HepG2 (cell line): ENCODE measurements around the gene DNAJC18. TPM values are rescaled to one million over a fixed set of nuclear protein-coding genes. Genes with fewer than 3 reads are reported as not detected.

Experiments
- ATAC-seq: fragments of 200-7000 bp; cut with Tn5 transposase; 3 replicates; pipeline ENCODE4 v1.9.1; 2020; ENCODE audit warnings: mild to moderate bottlenecking, moderate library complexity
- BruUV-seq: library from RNA; stranded (reverse); fragments of 400-500 nt; replicated peaks from 2 replicates; lab custom pipeline; 2021; lab: Mats Ljungman, UMichigan
- CTCF ChIA-PET: fragments of 300-600 bp; formaldehyde crosslinking; extraction: SDS; loops from one replicate; lab custom pipeline; 2021; ENCODE audit warnings: low total read pairs, inconsistent platforms, low intra/inter-chr PET ratio; lab: Yijun Ruan, JAX
- POLR2A ChIA-PET: fragments of 350-600 bp; sonication (Branson Sonifier 250); formaldehyde crosslinking; loops from one replicate; lab custom pipeline; 2020; ENCODE audit warnings: antibody characterized with exemption, inconsistent platforms; lab: Yijun Ruan, JAX
- DNase-seq: peaks from one replicate; pipeline ENCODE4 v3.0.0-alpha.2; 2015; ENCODE audit warnings: low spot score
- FAIRE-seq: peaks from 3 replicates; lab custom pipeline; 2011; peaks lifted over from hg19 to GRCh38; lab: Jason Lieb, UNC
- H2AFZ ChIP-seq: one replicate; pipeline ENCODE4 v1.6.1; 2011; ENCODE audit warnings: low read length, inconsistent platforms
- H3K27ac ChIP-seq: fragments of 300-600 bp; 3 replicates; pipeline ENCODE4 v1.8.0; 2011; ENCODE audit warnings: mixed run types, mild to moderate bottlenecking, mixed read lengths, low read length, inconsistent platforms; ENCODE audit not compliant: insufficient read depth; ENCODE audit errors: extremely low read length
- H3K27me3 ChIP-seq, 2 experiments: fragments of 200-600 bp in 1 of 2; 2 replicates in 1 of 2; 3 replicates in 1 of 2; pipeline versions ENCODE4 v1.6.0 to v1.8.0; 2011; ENCODE audit warnings: low read length in 2 of 2, mild to moderate bottlenecking in 2 of 2, moderate library complexity in 2 of 2, inconsistent platforms in 1 of 2; ENCODE audit not compliant: insufficient read depth in 2 of 2, control insufficient read depth in 1 of 2
- H3K36me3 ChIP-seq, 2 experiments: fragments of 200-600 bp in 1 of 2; replicated peaks in 1 of 2; 2 replicates in 1 of 2; 3 replicates in 1 of 2; pipeline versions ENCODE4 v1.5.1 to v1.8.0; 2011; ENCODE audit warnings: low read length in 2 of 2, inconsistent platforms in 1 of 2; ENCODE audit not compliant: insufficient read depth in 2 of 2, control insufficient read depth in 1 of 2
- H3K4me1 ChIP-seq: 2 replicates; pipeline ENCODE4 v1.5.1; 2012; ENCODE audit warnings: low read length, inconsistent platforms; ENCODE audit not compliant: insufficient read depth
- H3K4me2 ChIP-seq: 2 replicates; pipeline ENCODE4 v1.6.0; 2011; ENCODE audit warnings: low read depth, low read length, inconsistent platforms
- H3K4me3 ChIP-seq, 3 experiments: fragments of 200-600 bp in 1 of 3; sonication (generic), shearing (Covaris generic) in 1 of 3; replicated peaks in 1 of 3; 2 replicates each; pipeline ENCODE4 v1.5.1; 2011 to 2016; ENCODE audit warnings: low read length in 3 of 3, inconsistent platforms in 2 of 3, low read depth in 2 of 3, mild to moderate bottlenecking in 2 of 3, control low read depth in 1 of 3, mixed read lengths in 1 of 3; ENCODE audit not compliant: insufficient read depth in 1 of 3
- H3K79me2 ChIP-seq: one replicate; pipeline ENCODE4 v1.6.1; 2011; ENCODE audit warnings: low read length, inconsistent platforms; ENCODE audit not compliant: insufficient read depth
- H3K9ac ChIP-seq: 2 replicates; pipeline ENCODE4 v1.6.0; 2011; ENCODE audit warnings: mild to moderate bottlenecking, low read depth, low read length, inconsistent platforms; ENCODE audit not compliant: insufficient read depth
- H3K9me3 ChIP-seq: 2 replicates; pipeline ENCODE4 v1.5.1; 2012; ENCODE audit warnings: mild to moderate bottlenecking, low read length
- H4K20me1 ChIP-seq: 2 replicates; pipeline ENCODE4 v1.6.0; 2011; ENCODE audit warnings: inconsistent platforms, mild to moderate bottlenecking, low read length, moderate library complexity; ENCODE audit not compliant: insufficient read depth
- DPF2 ChIP-seq: sonication (generic); formaldehyde crosslinking; IDR thresholded peaks from 2 replicates; pipeline ENCODE4 v1.4.0; 2020; ENCODE audit warnings: mild to moderate bottlenecking, low read depth, missing genetic modification reagents, borderline replicate concordance
- GTF3A ChIP-seq: sonication (generic); formaldehyde crosslinking; conservative IDR thresholded peaks from 2 replicates; pipeline ENCODE4 v1.4.0; 2020; ENCODE audit warnings: mild to moderate bottlenecking, missing genetic modification reagents
- MTF1 ChIP-seq: sonication (generic); formaldehyde crosslinking; IDR thresholded peaks from 2 replicates; pipeline ENCODE4 v1.5.0; 2020; ENCODE audit warnings: missing genetic modification reagents
- PLRG1 ChIP-seq: fragments of 450-650 bp; conservative IDR thresholded peaks from 2 replicates; pipeline ENCODE4 v1.6.1; 2016
- PLSCR1 ChIP-seq: sonication (generic); formaldehyde crosslinking; IDR thresholded peaks from 2 replicates; pipeline ENCODE4 v1.5.0; 2020; ENCODE audit warnings: missing genetic modification reagents, mild to moderate bottlenecking, borderline replicate concordance
- RBM39 ChIP-seq: fragments of 200-400 bp; formaldehyde crosslinking; IDR thresholded peaks from one replicate; pipeline ENCODE4 v1.6.1; 2018; ENCODE audit warnings: antibody characterized with exemption, mild to moderate bottlenecking, low read depth, low read length; ENCODE audit not compliant: poor library complexity, severe bottlenecking
- RXRA ChIP-seq: sonication (generic); formaldehyde crosslinking; IDR thresholded peaks from 2 replicates; pipeline ENCODE4 v1.5.1; 2020; ENCODE audit warnings: missing genetic modification reagents
- TEAD3 ChIP-seq: optimal IDR thresholded peaks from 2 replicates; pipeline ENCODE3; 2016; ENCODE audit warnings: borderline replicate concordance
- TERF1 ChIP-seq: sonication (generic); formaldehyde crosslinking; IDR thresholded peaks from 2 replicates; pipeline ENCODE4 v1.8.0; 2022; ENCODE audit warnings: mild to moderate bottlenecking, missing genetic modification reagents, moderate library complexity
- TRIM24 ChIP-seq: sonication (generic); formaldehyde crosslinking; IDR thresholded peaks from 2 replicates; pipeline ENCODE4 v1.8.0; 2022; ENCODE audit warnings: mild to moderate bottlenecking, missing genetic modification reagents
- ZBTB20 ChIP-seq: sonication (generic); formaldehyde crosslinking; IDR thresholded peaks from 2 replicates; pipeline ENCODE4 v1.8.1; 2023; ENCODE audit warnings: missing genetic modification reagents, low read depth, mild to moderate bottlenecking, borderline replicate concordance
- ZIK1 ChIP-seq: sonication (generic); formaldehyde crosslinking; IDR thresholded peaks from 2 replicates; pipeline ENCODE4 v1.5.0; 2020; ENCODE audit warnings: mild to moderate bottlenecking, low read depth, missing genetic modification reagents, borderline replicate concordance
- ZNF362 ChIP-seq: sonication (generic); formaldehyde crosslinking; IDR thresholded peaks from 2 replicates; pipeline ENCODE4 v1.4.0; 2020; ENCODE audit warnings: missing genetic modification reagents, mild to moderate bottlenecking, borderline replicate concordance
- ZNF496 ChIP-seq: sonication (generic); formaldehyde crosslinking; IDR thresholded peaks from 2 replicates; pipeline ENCODE4 v1.8.1; 2023; ENCODE audit warnings: mild to moderate bottlenecking, moderate library complexity, missing genetic modification reagents; ENCODE audit not compliant: insufficient replicate concordance
- ZNF563 ChIP-seq: sonication (generic); formaldehyde crosslinking; IDR thresholded peaks from 2 replicates; pipeline ENCODE4 v1.8.0; 2022; ENCODE audit warnings: mild to moderate bottlenecking, moderate library complexity, missing genetic modification reagents
- ZNF589 ChIP-seq: sonication (generic); formaldehyde crosslinking; conservative IDR thresholded peaks from 2 replicates; pipeline ENCODE4 v1.8.0; 2022; ENCODE audit warnings: mild to moderate bottlenecking, moderate library complexity, missing genetic modification reagents
- ZNF609 ChIP-seq: sonication (generic); formaldehyde crosslinking; IDR thresholded peaks from 2 replicates; pipeline ENCODE4 v1.4.0; 2020; ENCODE audit warnings: mild to moderate bottlenecking, missing genetic modification reagents, borderline replicate concordance
- ZNF619 ChIP-seq: sonication (generic); formaldehyde crosslinking; IDR thresholded peaks from 2 replicates; pipeline ENCODE4 v1.4.0; 2020; ENCODE audit warnings: mild to moderate bottlenecking, missing genetic modification reagents
- WGBS: methylation state at CpG from one replicate; pipeline ENCODE4 v1.1.6; 2017; ENCODE audit warnings: low lambda C conversion rate; 5-methylcytosine and 5-hydroxymethylcytosine counted together
- in situ Hi-C: cut with HindIII; loops from 2 replicates; pipeline ENCODE4 v1.10.0; 2017; ENCODE audit warnings: low pct_unique_long_range_greater_than_20kb; ENCODE audit not compliant: extremely low pct_ligation_motif_present
- intact Hi-C: fragments of 100-400 bp; cut with micrococcal nuclease; formaldehyde crosslinking; loops from one replicate; pipeline ENCODE4 v1.10.0; 2022; ENCODE audit not compliant: unreplicated experiment
- polyA plus RNA-seq, 8 experiments: library from polyadenylated mRNA; depleted of rRNA in 3 of 8; stranded (reverse) in 7 of 8; unstranded in 1 of 8; fragments of >200 nt; fragmentation: Illumina TruSeq in 4 of 8; extraction: Trizol in 4 of 8; gene quantifications; 2 replicates each; pipeline versions ENCODE4 v1.2.1 to v1.2.3, GENCODE V29; 2011 to 2016; ENCODE audit warnings: low read depth in 4 of 8, missing spikeins in 1 of 8, mixed read lengths in 1 of 8; ENCODE audit not compliant: insufficient read depth in 1 of 8
- total RNA-seq, 5 experiments: library from RNA; depleted of rRNA; stranded (reverse); fragments of >200 nt; fragmentation: Illumina TruSeq; extraction: Trizol; gene quantifications; 2 replicates each; pipeline ENCODE4 v1.2.3, GENCODE V29; 2016; ENCODE audit warnings: low read depth in 1 of 5

DNAJC18 gene
- total and polyA plus RNA-seq, 2 of the 13 experiments (the other 11 are each of a cell fraction or from before 2014, with no cell fraction given), result 6.5 to 6.6 TPM

- H3K27ac ChIP-seq, result no peak overlapping the region
- intact Hi-C loops (no loop called here), in situ Hi-C loops (no loop called here)
- ATAC-seq (no peak), DNase-seq (no peak)
- 90% methylated on average over 5 of the region's 7 CpGs for WGBS
- CTCF ChIA-PET, result no interaction called here
- H3K9me3 ChIP-seq, result no peaks in the 10 kb centered on the region
- no peak overlapping the region for H3K9ac ChIP-seq
- no peaks in the 10 kb centered on the region for H3K79me2 ChIP-seq
- no peaks in the 10 kb centered on the region for H3K27me3 ChIP-seq
- H3K4me3 ChIP-seq, result no peak overlapping the region
- no peak overlapping the region for H2AFZ ChIP-seq
- TF ChIP-seq RXRA (no peak), ZNF619 (CRISPR knock-in tag) (no peak), ZNF563 (no peak), PLRG1 (no peak), RBM39 (no peak), TRIM24 (no peak), DPF2 (no peak), ZNF589 (CRISPR knock-in tag) (no peak), ZNF609 (no peak), GTF3A (CRISPR knock-in tag) (no peak), ZNF362 (no peak), ZNF496 (no peak), PLSCR1 (CRISPR knock-in tag) (no peak), MTF1 (CRISPR knock-in tag) (no peak), TERF1 (CRISPR knock-in tag) (no peak), ZBTB20 (CRISPR knock-in tag) (no peak), ZIK1 (CRISPR knock-in tag) (no peak), TEAD3 (CRISPR knock-in tag) (no peak)
- TF ChIP-seq, all 625 proteins: peak for 0
- no TSS peak for BruUV-seq
- Histone ChIP-seq H3K4me2 (no peak overlapping the region), H3K36me3 (peaks cover 0 to 5% of the 10 kb centered on the region in 2 experiments; a peak in 2 of 5 replicates), H3K4me1 (peaks cover 16% of the 10 kb centered on the region), H4K20me1 (no peaks in the 10 kb centered on the region)
- no peak for FAIRE-seq
- POLR2A ChIA-PET, result no interaction called here
These were observed 63.0 kb downstream of the DNAJC18 start for GRCh38 chr5:139376364-139376763.
